SK-N-MC (cell line): ENCODE measurements around the gene WDFY4.

Experiments
- FOXP2 ChIP-seq: optimal IDR thresholded peaks from 2 replicates; pipeline ENCODE3; 2011; ENCODE audit warnings: mild to moderate bottlenecking, moderate library complexity; ENCODE audit not compliant: insufficient read depth; ENCODE audit errors: extremely low read length, control extremely low read depth
- POLR2AphosphoS5 ChIP-seq: IDR thresholded peaks from 2 replicates; pipeline ENCODE4 v1.6.1; 2012; ENCODE audit warnings: mild to moderate bottlenecking, low read depth, low read length, borderline replicate concordance

DNA sequence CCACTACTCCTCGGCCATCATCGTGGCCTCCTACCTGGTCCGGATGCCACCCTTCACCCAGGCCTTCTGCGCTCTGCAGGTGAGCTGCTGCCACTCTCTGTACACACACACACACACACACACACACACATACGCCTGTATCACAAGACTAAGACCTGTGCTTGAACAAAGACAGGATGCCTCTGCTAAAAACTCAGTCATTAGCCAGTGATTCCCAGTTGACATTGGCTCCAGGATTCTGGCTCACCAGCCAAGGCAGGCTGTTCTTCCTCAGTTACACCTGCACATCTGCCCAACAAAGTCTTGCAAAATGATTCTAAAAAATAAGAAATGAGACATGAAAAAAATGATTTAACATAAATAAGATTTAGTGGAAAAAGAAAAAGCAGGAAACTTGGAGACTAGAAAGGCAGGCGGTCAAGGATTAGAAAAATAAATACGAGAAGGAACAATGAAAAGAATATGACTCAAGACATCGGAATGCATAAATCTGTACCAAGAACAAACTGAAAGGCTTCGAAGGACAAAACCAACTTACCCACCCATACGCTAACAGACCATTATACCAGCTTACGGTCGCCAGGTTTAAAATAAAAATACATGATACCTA is 262.3 kb downstream of the WDFY4 start:
- no peak for TF ChIP-seq POLR2AphosphoS5
- no peak for TF ChIP-seq FOXP2
